GM23338 (cell line): ENCODE measurements around the gene RAB1B. TPM values are rescaled to one million over a fixed set of nuclear protein-coding genes. Genes with fewer than 3 reads are reported as not detected.

Experiments
- ATAC-seq: fragments of 200-7000 bp; cut with Tn5 transposase; 3 replicates; pipeline ENCODE4 v1.9.1; 2020
- DNase-seq: peaks from one replicate; pipeline ENCODE4 v3.0.0-alpha.2; 2015; ENCODE audit warnings: low spot score
- H2AFZ ChIP-seq: fragments of 200-600 bp; sonication (generic); 2 replicates; pipeline ENCODE4 v1.8.0; 2016; ENCODE audit warnings: antibody characterized with exemption, mild to moderate bottlenecking, moderate library complexity
- H3F3A ChIP-seq: fragments of 200-600 bp; sonication (generic); replicated peaks from 2 replicates; pipeline ENCODE4 v1.8.0; 2017; ENCODE audit warnings: antibody characterized with exemption, mixed run types, low read depth
- H3K27ac ChIP-seq: fragments of 200-600 bp; sonication (generic); 2 replicates; pipeline ENCODE4 v1.6.1; 2016; ENCODE audit warnings: low read depth
- H3K27me3 ChIP-seq: fragments of 200-600 bp; sonication (generic); 2 replicates; pipeline ENCODE4 v1.8.0; 2016; ENCODE audit warnings: mild to moderate bottlenecking, mixed run types, moderate library complexity; ENCODE audit not compliant: insufficient read depth
- H3K36me3 ChIP-seq: fragments of 200-600 bp; sonication (generic); 2 replicates; pipeline ENCODE4 v1.8.0; 2016; ENCODE audit warnings: mild to moderate bottlenecking; ENCODE audit not compliant: insufficient read depth
- H3K4me1 ChIP-seq: fragments of 200-600 bp; sonication (generic); 2 replicates; pipeline ENCODE4 v1.8.0; 2016; ENCODE audit warnings: mild to moderate bottlenecking, moderate library complexity; ENCODE audit not compliant: insufficient read depth
- H3K4me2 ChIP-seq: fragments of 200-600 bp; sonication (generic); 2 replicates; pipeline ENCODE4 v1.7.1; 2017; ENCODE audit warnings: mixed run types
- H3K4me3 ChIP-seq: fragments of 200-600 bp; sonication (generic); 2 replicates; pipeline ENCODE4 v1.6.1; 2016; ENCODE audit warnings: mixed run types
- H3K79me2 ChIP-seq: fragments of 200-600 bp; sonication (generic); replicated peaks from 2 replicates; pipeline ENCODE4 v1.8.0; 2017; ENCODE audit warnings: mild to moderate bottlenecking; ENCODE audit not compliant: insufficient read depth
- H3K9me2 ChIP-seq: fragments of 200-600 bp; sonication (generic); 2 replicates; pipeline ENCODE4 v1.8.0; 2017; ENCODE audit not compliant: insufficient read depth
- H4K20me1 ChIP-seq: fragments of 200-600 bp; sonication (generic); replicated peaks from 2 replicates; pipeline ENCODE4 v1.8.0; 2017; ENCODE audit warnings: mild to moderate bottlenecking; ENCODE audit not compliant: insufficient read depth
- H3K27ac Mint-ChIP-seq: 2 replicates; pipeline ENCODE4 v1.8.0; 2020; ENCODE audit warnings: inconsistent platforms, mild to moderate bottlenecking, moderate library complexity, mixed read lengths
- H3K27me3 Mint-ChIP-seq: 3 replicates; pipeline ENCODE4 v1.8.0; 2022; ENCODE audit warnings: low read depth, mild to moderate bottlenecking, moderate library complexity, mixed read lengths, inconsistent platforms; ENCODE audit not compliant: insufficient read depth, poor library complexity
- H3K36me3 Mint-ChIP-seq: 3 replicates; pipeline ENCODE4 v1.8.0; 2021; ENCODE audit warnings: low read depth, mild to moderate bottlenecking, inconsistent platforms, moderate library complexity, mixed read lengths
- H3K4me1 Mint-ChIP-seq: 3 replicates; pipeline ENCODE4 v1.8.0; 2020; ENCODE audit warnings: mild to moderate bottlenecking, inconsistent platforms, mixed read lengths
- H3K4me3 Mint-ChIP-seq: 3 replicates; pipeline ENCODE4 v1.8.0; 2021; ENCODE audit warnings: moderate library complexity, mild to moderate bottlenecking, inconsistent platforms, mixed read lengths
- H3K9me3 Mint-ChIP-seq: 3 replicates; pipeline ENCODE4 v1.8.0; 2020; ENCODE audit warnings: moderate library complexity, mild to moderate bottlenecking, inconsistent platforms, mixed read lengths
- CREB1 ChIP-seq: fragments of 250-450 bp; sonication (Bioruptor Pico); IDR thresholded peaks from 2 replicates; pipeline ENCODE4 v1.5.0; 2020; ENCODE audit warnings: low read depth, mild to moderate bottlenecking, moderate library complexity
- CTCF ChIP-seq, 2 experiments: fragments of 200-600 bp in 1 of 2; sonication (generic) in 1 of 2; conservative IDR thresholded peaks; 2 replicates each; pipeline versions ENCODE4 v1.5.1 to v1.6.1; 2016 to 2017; ENCODE audit warnings: antibody characterized with exemption in 2 of 2, low read depth in 2 of 2, mild to moderate bottlenecking in 2 of 2, moderate library complexity in 1 of 2
- EZH2phosphoT487 ChIP-seq: fragments of 200-600 bp; sonication (generic); IDR thresholded peaks from one replicate; pipeline ENCODE4 v1.8.1; 2018; ENCODE audit warnings: antibody characterized with exemption; ENCODE audit not compliant: unreplicated experiment
- JUNB ChIP-seq: IDR thresholded peaks from one replicate; pipeline ENCODE4 v1.6.1; 2016; ENCODE audit warnings: antibody characterized with exemption; ENCODE audit not compliant: unreplicated experiment
- POLR2AphosphoS5 ChIP-seq: IDR thresholded peaks from 2 replicates; pipeline ENCODE4 v1.6.1; 2016; ENCODE audit warnings: antibody characterized with exemption, low read depth
- STAT1 ChIP-seq: IDR thresholded peaks from one replicate; pipeline ENCODE4 v1.6.1; 2016; ENCODE audit warnings: antibody characterized with exemption; ENCODE audit not compliant: unreplicated experiment
- ZNF114 ChIP-seq: fragments of 250-450 bp; sonication (Bioruptor Pico); IDR thresholded peaks from 2 replicates; pipeline ENCODE4 v1.5.0; 2020; ENCODE audit warnings: mild to moderate bottlenecking, moderate library complexity
- ZNF331 ChIP-seq: fragments of 250-450 bp; sonication (Bioruptor Pico); IDR thresholded peaks from 2 replicates; pipeline ENCODE4 v1.5.0; 2020; ENCODE audit warnings: low read depth, mild to moderate bottlenecking, moderate library complexity
- ZNF462 ChIP-seq: fragments of 250-450 bp; sonication (Bioruptor Pico); IDR thresholded peaks from 2 replicates; pipeline ENCODE4 v1.5.0; 2020; ENCODE audit warnings: mild to moderate bottlenecking, moderate library complexity
- polyA plus RNA-seq: library from polyadenylated mRNA; unstranded; fragments of >200 nt; fragmentation: Nextera tagmentation; extraction: Ambion mirVana; gene quantifications from 2 replicates; pipeline ENCODE4 v1.2.1, GENCODE V29; 2016
- total RNA-seq: library from RNA; depleted of rRNA; stranded (reverse); fragments of >200 nt; shearing (Covaris generic); gene quantifications from 2 replicates; pipeline ENCODE4 v1.2.3, GENCODE V29; 2014

Gene RAB1B
- total and polyA plus RNA-seq, 2 experiments from 2014 or later: 30.5 to 92.7 TPM

- Histone ChIP-seq H3K27me3 (peaks cover 30% of the 10 kb centered on the region), H3F3A (peaks cover 18% of the 10 kb centered on the region; the same call in 1 of the 2 replicates), H3K4me1 (peaks cover 16% of the 10 kb centered on the region), H3K79me2 (no peaks in the 10 kb centered on the region), H2AFZ (no peak overlapping the region), H3K9me2 (no peaks in the 10 kb centered on the region), H3K4me2 (no peak overlapping the region), H4K20me1 (no peaks in the 10 kb centered on the region), H3K36me3 (no peaks in the 10 kb centered on the region), H3K27ac (no peak overlapping the region), H3K4me3 (no peak overlapping the region)
- Mint-ChIP-seq H3K27ac (no peak overlapping the region), H3K4me3 (no peak overlapping the region; the same call in 2 of the 3 replicates), H3K36me3 (no peaks in the 10 kb centered on the region; the same call in 2 of the 3 replicates), H3K27me3 (peaks cover 29% of the 10 kb centered on the region), H3K4me1 (peaks cover 31% of the 10 kb centered on the region), H3K9me3 (peaks cover 2% of the 10 kb centered on the region; the same call in 1 of the 3 replicates)
- no peak for ATAC-seq
- TF ChIP-seq STAT1 (no peak), ZNF114 (CRISPR knock-in tag) (no peak), CTCF (conservative IDR thresholded peaks at IDR 0.05; ENCODE audit: low read depth in 2 of 2) (no peak), ZNF331 (CRISPR knock-in tag) (no peak), ZNF462 (CRISPR knock-in tag) (no peak), POLR2AphosphoS5 (no peak), JUNB (no peak), EZH2phosphoT487 (no peak), CREB1 (CRISPR knock-in tag) (no peak)
- no peak for DNase-seq
These were observed 25.6 kb downstream of the RAB1B start for GRCh38 chr11:66293777-66294625.
